Measurements from ENCODE around the gene PUS1. TPM values are rescaled to one million over a fixed set of nuclear protein-coding genes. Genes with fewer than 3 reads are reported as not detected.

Gene PUS1
- total RNA-seq, 3 donors from 2014 or later = 8.8 to 31.5 (median 20.9) TPM

GRCh38 chr12:131892711-131893604 is 36.1 kb upstream of the PUS1 start:
- H3K9me3 ChIP-seq = no peaks in the 10 kb centered on the region
- H3K36me3 ChIP-seq = no peaks in the 10 kb centered on the region
- H3K4me3 ChIP-seq = no peak overlapping the region
- TF ChIP-seq POLR2AphosphoS5 (IDR thresholded peaks at IDR 0.05) (no peak), POLR2A (IDR thresholded peaks at IDR 0.05) (no peak)
- TF ChIP-seq, protein P1, sequence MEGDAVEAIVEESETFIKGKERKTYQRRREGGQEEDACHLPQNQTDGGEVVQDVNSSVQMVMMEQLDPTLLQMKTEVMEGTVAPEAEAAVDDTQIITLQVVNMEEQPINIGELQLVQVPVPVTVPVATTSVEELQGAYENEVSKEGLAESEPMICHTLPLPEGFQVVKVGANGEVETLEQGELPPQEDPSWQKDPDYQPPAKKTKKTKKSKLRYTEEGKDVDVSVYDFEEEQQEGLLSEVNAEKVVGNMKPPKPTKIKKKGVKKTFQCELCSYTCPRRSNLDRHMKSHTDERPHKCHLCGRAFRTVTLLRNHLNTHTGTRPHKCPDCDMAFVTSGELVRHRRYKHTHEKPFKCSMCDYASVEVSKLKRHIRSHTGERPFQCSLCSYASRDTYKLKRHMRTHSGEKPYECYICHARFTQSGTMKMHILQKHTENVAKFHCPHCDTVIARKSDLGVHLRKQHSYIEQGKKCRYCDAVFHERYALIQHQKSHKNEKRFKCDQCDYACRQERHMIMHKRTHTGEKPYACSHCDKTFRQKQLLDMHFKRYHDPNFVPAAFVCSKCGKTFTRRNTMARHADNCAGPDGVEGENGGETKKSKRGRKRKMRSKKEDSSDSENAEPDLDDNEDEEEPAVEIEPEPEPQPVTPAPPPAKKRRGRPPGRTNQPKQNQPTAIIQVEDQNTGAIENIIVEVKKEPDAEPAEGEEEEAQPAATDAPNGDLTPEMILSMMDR (IDR thresholded peaks at IDR 0.05) = no peak
- H3K4me1 ChIP-seq = peaks cover 4 to 7% of the 10 kb centered on the region in 2 donors
- intact Hi-C loops (cut with DNase I; ENCODE audit: low total_unique reads) = no loop called here
- no peaks in the 10 kb centered on the region for H3K27me3 ChIP-seq
- no peak overlapping the region for H3K27ac ChIP-seq
- peak in 1 of 2 donors; percentile 18 for DNase-seq (ENCODE audit: low spot score in 2 of 2)

DNA sequence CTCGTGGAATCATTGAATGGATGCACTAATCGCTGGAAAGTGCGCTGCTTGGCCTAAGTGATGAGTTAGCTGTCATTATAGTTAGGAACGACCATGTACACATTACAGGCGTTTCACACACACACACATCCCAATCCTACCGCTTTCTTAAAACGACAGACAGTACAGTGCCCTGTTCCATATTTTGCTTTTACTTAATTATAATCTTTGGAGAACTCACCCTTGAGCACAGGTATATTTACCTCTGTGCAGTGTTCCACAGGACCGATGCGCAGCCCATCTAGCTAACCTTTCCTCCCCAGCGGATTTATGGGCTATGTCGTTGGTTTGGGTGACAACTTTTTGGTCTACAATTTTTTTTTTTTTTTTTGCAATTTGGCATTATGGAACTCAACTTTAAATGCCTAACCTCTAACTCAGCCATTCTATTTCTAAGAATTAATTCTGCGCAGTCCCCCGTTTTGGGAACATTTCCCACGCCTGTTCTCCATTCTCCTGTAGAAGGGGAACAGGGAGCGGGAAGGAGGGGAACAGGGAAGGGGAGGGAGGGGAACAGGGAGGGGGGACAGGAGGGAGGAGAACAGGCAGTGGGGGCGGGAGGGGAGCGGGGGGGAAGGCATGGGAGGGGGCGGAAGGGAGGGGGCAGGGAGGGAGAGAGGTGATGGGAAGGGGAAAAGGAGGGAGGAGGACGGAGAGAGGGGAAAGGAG is 35.3 kb upstream of the PUS1 start:
- Histone ChIP-seq H3K4me3 (peak overlapping the region; percentile 66 to 83 (median 81)), H3K9me3 (no peaks in the 10 kb centered on the region), H3K4me1 (peaks cover 4 to 7% of the 10 kb centered on the region in 2 donors), H3K27me3 (no peaks in the 10 kb centered on the region), H3K36me3 (no peaks in the 10 kb centered on the region), H3K27ac (peak overlapping the region; percentile 95 to 99)
- no peak for TF ChIP-seq POLR2AphosphoS5 (IDR thresholded peaks at IDR 0.05)
- intact Hi-C loops (cut with DNase I; ENCODE audit: low total_unique reads) = no loop called here
- DNase-seq (ENCODE audit: low spot score in 2 of 2) = no peak

- TF ChIP-seq POLR2AphosphoS5 (IDR thresholded peaks at IDR 0.05) (peak; percentile 59 to 89 (median 68)), POLR2A (IDR thresholded peaks at IDR 0.05) (peak; percentile 60)
- TF ChIP-seq, protein P1 (IDR thresholded peaks at IDR 0.05) = no peak
- Histone ChIP-seq H3K9me3 (no peaks in the 10 kb centered on the region), H3K27ac (peak within 1 kb of the TSS; percentile 95 to 99), H3K4me3 (peak within 1 kb of the TSS; percentile 66 to 83 (median 81)), H3K36me3 (no peaks in the 10 kb centered on the region), H3K4me1 (peaks cover 4 to 7% of the 10 kb centered on the region in 2 donors), H3K27me3 (no peaks in the 10 kb centered on the region)
- intact Hi-C loops (cut with DNase I; ENCODE audit: low total_unique reads) = no loop called here
- peak; percentile 91 to 93 for DNase-seq (ENCODE audit: low spot score in 2 of 2)
Observed at GRCh38 chr12:131894313-131894860, 34.7 kb upstream of the PUS1 start, which contains the start of gene ULK1. ULK1 (plus strand) TSS chr12:131894622; CDS start chr12:131895002, 380 bp downstream.

- Histone ChIP-seq H3K4me1 (peaks cover 4 to 7% of the 10 kb centered on the region in 2 donors), H3K36me3 (no peaks in the 10 kb centered on the region), H3K27ac (peak overlapping the region; percentile 95 to 99), H3K4me3 (peak overlapping the region; percentile 66 to 83 (median 81)), H3K27me3 (no peaks in the 10 kb centered on the region), H3K9me3 (no peaks in the 10 kb centered on the region)
- TF ChIP-seq POLR2AphosphoS5 (IDR thresholded peaks at IDR 0.05) (no peak), POLR2A (IDR thresholded peaks at IDR 0.05) (no peak)
- TF ChIP-seq, protein P1 (IDR thresholded peaks at IDR 0.05) = no peak
- intact Hi-C loops (cut with DNase I; ENCODE audit: low total_unique reads) = no loop called here
- no peak for DNase-seq (ENCODE audit: low spot score in 2 of 2)
Observed at GRCh38 chr12:131894981-131895639, 34.0 kb upstream of the PUS1 start.

DNA sequence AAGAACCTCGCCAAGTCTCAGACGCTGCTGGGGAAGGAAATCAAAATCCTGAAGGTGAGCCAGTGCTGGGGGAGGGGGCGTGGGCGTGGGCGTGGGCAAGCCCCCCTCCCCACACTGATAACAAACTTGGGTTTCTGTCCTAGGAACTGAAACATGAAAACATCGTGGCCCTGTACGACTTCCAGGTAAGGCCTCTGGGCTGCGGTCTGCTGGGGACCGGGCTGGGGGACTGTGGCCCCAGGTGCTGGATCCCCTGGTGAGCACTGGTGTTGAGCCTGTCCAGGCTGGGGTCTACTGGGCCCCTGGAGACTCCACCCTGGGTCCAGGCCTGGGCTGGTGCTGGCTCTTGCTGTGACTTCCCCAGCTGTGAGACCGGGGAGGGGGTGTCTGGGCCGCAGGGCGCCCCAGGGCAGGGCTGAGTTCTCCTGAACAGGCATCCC is 33.4 kb upstream of the PUS1 start:
- no peaks in the 10 kb centered on the region for H3K36me3 ChIP-seq
- intact Hi-C loops (cut with DNase I; ENCODE audit: low total_unique reads) = no loop called here
- no peaks in the 10 kb centered on the region for H3K27me3 ChIP-seq
- no peak for DNase-seq (ENCODE audit: low spot score in 2 of 2)
- peaks cover 4 to 7% of the 10 kb centered on the region in 2 donors for H3K4me1 ChIP-seq
- no peaks in the 10 kb centered on the region for H3K9me3 ChIP-seq
- peak overlapping the region; percentile 66 to 83 (median 81) for H3K4me3 ChIP-seq
- TF ChIP-seq POLR2A (IDR thresholded peaks at IDR 0.05) = no peak
- TF ChIP-seq POLR2AphosphoS5 (IDR thresholded peaks at IDR 0.05) = no peak
- TF ChIP-seq, protein P1 (IDR thresholded peaks at IDR 0.05) = no peak
- H3K27ac ChIP-seq = peak overlapping the region; percentile 95 to 99

Data from breast epithelium (tissue), 4 donors.